OCI-LY3 (cell line): Measurements from ENCODE around the gene NR2F1-AS1.
A peak's percentile ranks its signal among the peaks of the same experiment; 100 is the strongest.

Experiments used
- H2AFZ ChIP-seq: fragments of 200-600, 300-600 bp; shearing (Covaris generic); 2 replicates; pipeline ENCODE4 v1.6.0; 2014; ENCODE audit warnings: antibody characterized with exemption, low read depth, low read length
- H3K27ac ChIP-seq: fragments of 200-600, 300-600 bp; sonication (generic); 2 replicates; pipeline ENCODE4 v1.5.1; 2014; ENCODE audit warnings: mild to moderate bottlenecking, low read length, moderate library complexity, mixed read lengths
- H3K27me3 ChIP-seq: fragments of 200-600, 300-600 bp; sonication (generic); 2 replicates; pipeline ENCODE4 v1.6.1; 2014; ENCODE audit warnings: low read depth, low read length, mixed read lengths
- H3K36me3 ChIP-seq: fragments of 200-600, 300-600 bp; sonication (generic); replicated peaks from 2 replicates; pipeline ENCODE3; 2014; ENCODE audit warnings: low read depth, low read length, mixed read lengths
- H3K4me1 ChIP-seq: fragments of 300-600, 200-600 bp; sonication (generic); 2 replicates; pipeline ENCODE4 v1.6.1; 2014; ENCODE audit warnings: low read length, mixed read lengths
- H3K4me2 ChIP-seq: fragments of 200-600, 300-600 bp; sonication (generic); 2 replicates; pipeline ENCODE4 v1.6.1; 2014; ENCODE audit warnings: low read length, mixed read lengths
- H3K4me3 ChIP-seq: fragments of 300-600, 200-600 bp; sonication (generic); 2 replicates; pipeline ENCODE4 v1.5.1; 2014; ENCODE audit warnings: antibody characterized with exemption, mild to moderate bottlenecking, low read length, moderate library complexity
- H3K79me2 ChIP-seq: fragments of 300-600, 200-600 bp; shearing (Covaris generic); 2 replicates; pipeline ENCODE4 v1.6.1; 2014; ENCODE audit warnings: mild to moderate bottlenecking, low read length, mixed read lengths
- H3K9ac ChIP-seq: fragments of 300-600, 200-600 bp; shearing (Covaris generic); 2 replicates; pipeline ENCODE4 v1.6.0; 2014; ENCODE audit warnings: mild to moderate bottlenecking, low read length, moderate library complexity
- H3K9me3 ChIP-seq: fragments of 200-600, 300-600 bp; shearing (Covaris generic); 2 replicates; pipeline ENCODE4 v1.6.1; 2014; ENCODE audit warnings: low read length, mixed read lengths; ENCODE audit not compliant: insufficient read depth
- H4K20me1 ChIP-seq: fragments of 200-600, 300-600 bp; sonication (generic); 2 replicates; pipeline ENCODE4 v1.6.1; 2016; ENCODE audit warnings: low read length, mixed read lengths; ENCODE audit not compliant: insufficient read depth
- EZH2phosphoT487 ChIP-seq: fragments of 200-600 bp; shearing (Covaris generic); IDR thresholded peaks from 2 replicates; pipeline ENCODE4 v1.6.1; 2018; ENCODE audit warnings: antibody characterized with exemption, mixed run types, low read depth
- TF ChIP-seq, protein P1 (sequence below): fragments of 200-600, 300-600 bp; sonication (generic); IDR thresholded peaks from 2 replicates; pipeline ENCODE4 v1.5.1; 2014; ENCODE audit warnings: antibody characterized with exemption, low read length, low read depth

The NR2F1-AS1 gene

DNA sequence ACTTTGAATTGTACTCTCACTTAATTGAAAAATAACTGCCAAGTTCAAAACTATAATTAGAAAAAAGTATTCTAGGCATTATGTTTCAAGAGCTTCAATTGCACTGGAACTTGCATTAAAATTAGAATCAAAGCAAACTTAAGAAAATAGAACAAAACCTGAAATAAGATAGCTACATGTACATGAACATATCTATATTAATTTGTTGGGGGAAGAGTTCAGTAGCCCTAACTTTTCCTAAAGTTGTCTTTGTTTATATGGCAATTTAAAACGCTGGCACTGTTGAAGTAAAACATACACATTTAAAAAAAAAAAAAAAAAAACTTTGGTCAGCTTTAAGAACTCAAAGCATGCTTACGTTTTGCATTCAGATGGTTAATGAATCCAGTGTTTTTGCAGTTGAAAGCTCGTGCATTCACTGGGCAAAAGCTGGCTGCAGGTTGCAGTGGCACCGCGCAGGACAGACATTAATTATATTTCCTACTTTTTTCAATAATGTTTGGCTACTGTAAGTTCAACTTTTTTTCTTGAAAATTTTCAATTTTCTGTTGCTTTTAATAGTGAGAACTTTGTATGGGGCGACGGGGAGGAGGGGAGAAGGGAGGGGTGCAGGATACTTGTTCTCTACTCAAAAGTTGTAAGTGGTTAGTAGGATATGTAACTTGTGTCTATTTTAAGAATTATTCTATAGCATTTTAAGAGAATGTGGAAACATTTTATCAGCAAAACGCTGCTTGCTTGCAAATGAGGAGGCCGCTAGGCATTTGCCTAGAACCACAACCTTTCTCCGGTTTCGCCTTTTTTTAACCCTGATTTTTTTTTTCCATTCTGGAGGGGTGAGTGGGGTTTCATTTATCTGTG lies 5.9 kb upstream of the NR2F1-AS1 start:
- Histone ChIP-seq H2AFZ (no peak overlapping the region), H3K79me2 (no peaks in the 10 kb centered on the region), H3K9ac (no peak overlapping the region), H3K4me1 (peaks cover 10% of the 10 kb centered on the region), H3K4me2 (no peak overlapping the region), H3K27me3 (0 out of 2 replicates have a peak, but pooled peaks cover 3% of the 10 kb centered on the region), H3K27ac (no peak overlapping the region), H4K20me1 (no peaks in the 10 kb centered on the region), H3K4me3 (no peak overlapping the region), H3K36me3 (no peaks in the 10 kb centered on the region), H3K9me3 (no peaks in the 10 kb centered on the region)
- no peak for TF ChIP-seq EZH2phosphoT487
- TF ChIP-seq, protein P1, sequence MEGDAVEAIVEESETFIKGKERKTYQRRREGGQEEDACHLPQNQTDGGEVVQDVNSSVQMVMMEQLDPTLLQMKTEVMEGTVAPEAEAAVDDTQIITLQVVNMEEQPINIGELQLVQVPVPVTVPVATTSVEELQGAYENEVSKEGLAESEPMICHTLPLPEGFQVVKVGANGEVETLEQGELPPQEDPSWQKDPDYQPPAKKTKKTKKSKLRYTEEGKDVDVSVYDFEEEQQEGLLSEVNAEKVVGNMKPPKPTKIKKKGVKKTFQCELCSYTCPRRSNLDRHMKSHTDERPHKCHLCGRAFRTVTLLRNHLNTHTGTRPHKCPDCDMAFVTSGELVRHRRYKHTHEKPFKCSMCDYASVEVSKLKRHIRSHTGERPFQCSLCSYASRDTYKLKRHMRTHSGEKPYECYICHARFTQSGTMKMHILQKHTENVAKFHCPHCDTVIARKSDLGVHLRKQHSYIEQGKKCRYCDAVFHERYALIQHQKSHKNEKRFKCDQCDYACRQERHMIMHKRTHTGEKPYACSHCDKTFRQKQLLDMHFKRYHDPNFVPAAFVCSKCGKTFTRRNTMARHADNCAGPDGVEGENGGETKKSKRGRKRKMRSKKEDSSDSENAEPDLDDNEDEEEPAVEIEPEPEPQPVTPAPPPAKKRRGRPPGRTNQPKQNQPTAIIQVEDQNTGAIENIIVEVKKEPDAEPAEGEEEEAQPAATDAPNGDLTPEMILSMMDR, result no peak

DNA sequence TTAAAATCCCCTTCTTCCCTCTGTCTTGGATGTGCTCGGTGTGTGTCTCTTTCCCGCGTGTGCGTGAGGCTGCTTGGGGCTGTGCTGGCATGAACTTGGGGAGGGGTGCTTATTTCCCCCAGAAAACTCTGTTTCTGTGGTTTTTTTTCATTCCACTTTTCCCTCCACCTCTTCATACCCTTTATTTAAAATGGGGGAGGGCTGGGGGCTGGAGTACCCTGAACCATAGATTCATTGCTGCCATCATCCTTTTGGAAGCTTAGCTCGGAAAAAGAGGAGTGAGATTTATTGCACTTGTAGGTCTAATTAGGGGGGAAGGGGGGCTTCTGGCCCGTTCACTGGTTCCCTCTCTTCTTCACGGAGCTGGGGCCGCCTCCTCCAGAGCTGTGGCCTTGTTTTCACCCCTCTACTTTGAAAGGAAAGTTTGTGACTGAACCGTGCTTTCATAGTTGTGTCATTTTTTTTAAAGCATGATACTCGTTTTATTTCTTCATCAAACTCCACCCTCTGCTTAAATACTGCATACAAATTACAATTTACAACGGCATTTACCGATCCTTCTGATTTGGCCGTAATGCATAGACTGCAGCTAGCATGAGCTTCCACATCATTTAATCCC lies 4.9 kb upstream of the NR2F1-AS1 start:
- Histone ChIP-seq H3K4me3 (peak overlapping the region; percentile 88), H3K36me3 (no peaks in the 10 kb centered on the region), H3K9me3 (no peaks in the 10 kb centered on the region), H3K27ac (no peak overlapping the region), H3K27me3 (0 out of 2 replicates have a peak, but pooled peaks cover 3% of the 10 kb centered on the region), H3K4me1 (peaks cover 6% of the 10 kb centered on the region; the same call in 1 of the 2 replicates), H2AFZ (no peak overlapping the region), H3K4me2 (peak overlapping the region; percentile 92), H4K20me1 (no peaks in the 10 kb centered on the region), H3K9ac (peak overlapping the region; percentile 52), H3K79me2 (no peaks in the 10 kb centered on the region)
- TF ChIP-seq EZH2phosphoT487, result no peak
- TF ChIP-seq, protein P1, result no peak

DNA sequence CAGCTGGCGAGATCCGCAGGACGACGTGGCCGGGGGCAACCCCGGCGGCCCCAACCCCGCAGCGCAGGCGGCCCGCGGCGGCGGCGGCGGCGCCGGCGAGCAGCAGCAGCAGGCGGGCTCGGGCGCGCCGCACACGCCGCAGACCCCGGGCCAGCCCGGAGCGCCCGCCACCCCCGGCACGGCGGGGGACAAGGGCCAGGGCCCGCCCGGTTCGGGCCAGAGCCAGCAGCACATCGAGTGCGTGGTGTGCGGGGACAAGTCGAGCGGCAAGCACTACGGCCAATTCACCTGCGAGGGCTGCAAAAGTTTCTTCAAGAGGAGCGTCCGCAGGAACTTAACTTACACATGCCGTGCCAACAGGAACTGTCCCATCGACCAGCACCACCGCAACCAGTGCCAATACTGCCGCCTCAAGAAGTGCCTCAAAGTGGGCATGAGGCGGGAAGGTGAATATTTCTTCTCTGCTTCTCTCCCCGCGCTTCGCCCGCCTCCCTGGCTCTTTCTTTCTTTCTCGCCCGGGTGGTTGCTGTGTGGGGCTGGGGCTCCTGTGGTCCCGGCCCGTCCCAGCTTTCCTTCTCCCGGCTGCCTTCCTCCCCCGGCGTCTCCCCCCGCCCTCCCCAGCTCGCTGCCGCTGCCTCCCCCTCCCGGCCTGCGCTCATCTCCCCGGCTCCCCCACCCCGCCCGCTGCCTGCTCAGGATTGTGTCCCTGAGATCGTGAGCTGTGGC lies 4.2 kb upstream of the NR2F1-AS1 start:
- Histone ChIP-seq H3K36me3 (no peaks in the 10 kb centered on the region), H3K27me3 (0 out of 2 replicates have a peak, but pooled peaks cover 3% of the 10 kb centered on the region), H3K4me1 (peaks cover 6% of the 10 kb centered on the region; the same call in 1 of the 2 replicates), H3K27ac (no peak overlapping the region), H4K20me1 (no peaks in the 10 kb centered on the region), H3K4me2 (peak overlapping the region; percentile 92), H3K4me3 (peak overlapping the region; percentile 88), H3K9ac (peak overlapping the region; percentile 52), H2AFZ (no peak overlapping the region), H3K79me2 (no peaks in the 10 kb centered on the region), H3K9me3 (no peaks in the 10 kb centered on the region)
- TF ChIP-seq EZH2phosphoT487, result no peak
- TF ChIP-seq, protein P1, result no peak
